HepG2 (cell line): Measurements from ENCODE around the gene B3GALT6. TPM values are rescaled to one million over a fixed set of nuclear protein-coding genes. Genes with fewer than 3 reads are reported as not detected.

ENCODE experiments used
- CHD4 ChIP-seq: fragments of 200-600 bp; sonication (generic); IDR thresholded peaks from 2 replicates; pipeline ENCODE4 v1.7.0; 2017; ENCODE audit warnings: mild to moderate bottlenecking, low read length, borderline replicate concordance
- ETV6 ChIP-seq: sonication (generic); formaldehyde crosslinking; conservative IDR thresholded peaks from 2 replicates; pipeline ENCODE4 v1.4.0; 2020; ENCODE audit warnings: missing genetic modification reagents
- GABPB1 ChIP-seq: IDR thresholded peaks from 2 replicates; pipeline ENCODE4 v1.6.1; 2016; ENCODE audit warnings: mild to moderate bottlenecking, missing genetic modification reagents, moderate library complexity, missing compliant biosample characterization
- HCFC1 ChIP-seq: fragments of 150-350 bp; IDR thresholded peaks from 2 replicates; pipeline ENCODE4 v1.6.1; 2014; ENCODE audit warnings: low read depth, low read length
- HIVEP1 ChIP-seq: sonication (generic); formaldehyde crosslinking; IDR thresholded peaks from 2 replicates; pipeline ENCODE4 v1.4.0; 2020; ENCODE audit warnings: mild to moderate bottlenecking, missing genetic modification reagents
- IRF2 ChIP-seq: IDR thresholded peaks from 2 replicates; pipeline ENCODE4 v1.6.1; 2018; ENCODE audit warnings: missing genetic modification reagents, missing compliant biosample characterization
- KLF6 ChIP-seq: IDR thresholded peaks from 2 replicates; pipeline ENCODE4 v1.8.0; 2016; ENCODE audit warnings: missing biosample characterization, missing genetic modification reagents
- MTA3 ChIP-seq: sonication (generic); formaldehyde crosslinking; IDR thresholded peaks from 2 replicates; pipeline ENCODE4 v1.4.0; 2020; ENCODE audit warnings: missing genetic modification reagents
- RBM39 ChIP-seq: fragments of 200-400 bp; formaldehyde crosslinking; IDR thresholded peaks from one replicate; pipeline ENCODE4 v1.6.1; 2018; ENCODE audit warnings: antibody characterized with exemption, mild to moderate bottlenecking, low read depth, low read length; ENCODE audit not compliant: poor library complexity, severe bottlenecking
- RCOR2 ChIP-seq: IDR thresholded peaks from 2 replicates; pipeline ENCODE4 v1.6.1; 2016; ENCODE audit warnings: missing biosample characterization, missing genetic modification reagents
- TSC22D2 ChIP-seq: sonication (generic); formaldehyde crosslinking; IDR thresholded peaks from 2 replicates; pipeline ENCODE4 v1.5.1; 2020; ENCODE audit warnings: missing genetic modification reagents, mild to moderate bottlenecking, borderline replicate concordance
- YEATS4 ChIP-seq: sonication (generic); formaldehyde crosslinking; IDR thresholded peaks from 2 replicates; pipeline ENCODE4 v1.4.0; 2020; ENCODE audit warnings: missing genetic modification reagents, borderline replicate concordance
- ZNF205 ChIP-seq: IDR thresholded peaks from 2 replicates; pipeline ENCODE4 v1.6.1; 2018; ENCODE audit warnings: missing biosample characterization, missing genetic modification reagents
- ZNF543 ChIP-seq: sonication (generic); formaldehyde crosslinking; IDR thresholded peaks from 2 replicates; pipeline ENCODE4 v1.4.0; 2020; ENCODE audit warnings: mild to moderate bottlenecking, missing genetic modification reagents
- ZNF629 ChIP-seq: sonication (generic); formaldehyde crosslinking; conservative IDR thresholded peaks from 2 replicates; pipeline ENCODE4 v1.5.0; 2020; ENCODE audit warnings: missing genetic modification reagents
- ZNF660 ChIP-seq: sonication (generic); formaldehyde crosslinking; IDR thresholded peaks from 2 replicates; pipeline ENCODE4 v1.5.1; 2020; ENCODE audit warnings: mild to moderate bottlenecking, low read depth, missing genetic modification reagents, borderline replicate concordance
- polyA plus RNA-seq, 8 experiments: library from polyadenylated mRNA; depleted of rRNA in 3 of 8; stranded (reverse) in 7 of 8; unstranded in 1 of 8; fragments of >200 nt; fragmentation: Illumina TruSeq in 4 of 8; extraction: Trizol in 4 of 8; gene quantifications; 2 replicates each; pipeline versions ENCODE4 v1.2.1 to v1.2.3, GENCODE V29; 2011 to 2016; ENCODE audit warnings: low read depth in 4 of 8, missing spikeins in 1 of 8, mixed read lengths in 1 of 8; ENCODE audit not compliant: insufficient read depth in 1 of 8
- total RNA-seq, 5 experiments: library from RNA; depleted of rRNA; stranded (reverse); fragments of >200 nt; fragmentation: Illumina TruSeq; extraction: Trizol; gene quantifications; 2 replicates each; pipeline ENCODE4 v1.2.3, GENCODE V29; 2016; ENCODE audit warnings: low read depth in 1 of 5
- TF ChIP-seq, protein P1 (sequence below): sonication (generic); formaldehyde crosslinking; IDR thresholded peaks from 2 replicates; pipeline ENCODE4 v1.4.0; 2020; ENCODE audit warnings: mild to moderate bottlenecking, missing genetic modification reagents, borderline replicate concordance
- TF ChIP-seq, protein P2 (sequence below): sonication (generic); IDR thresholded peaks from 2 replicates; pipeline ENCODE4 v1.6.1; 2016; ENCODE audit warnings: low read depth, borderline replicate concordance
- TF ChIP-seq, protein P3 (sequence below): sonication (generic); formaldehyde crosslinking; IDR thresholded peaks from 2 replicates; pipeline ENCODE4 v1.5.0; 2020; ENCODE audit warnings: missing genetic modification reagents
- TF ChIP-seq, protein P4 (sequence below): sonication (generic); formaldehyde crosslinking; IDR thresholded peaks from 2 replicates; pipeline ENCODE4 v1.4.0; 2020; ENCODE audit warnings: mild to moderate bottlenecking, missing genetic modification reagents
- TF ChIP-seq, protein P5 (sequence below): sonication (generic); formaldehyde crosslinking; IDR thresholded peaks from 2 replicates; pipeline ENCODE4 v1.4.0; 2020; ENCODE audit warnings: mild to moderate bottlenecking, low read depth, missing genetic modification reagents
- TF ChIP-seq, protein P6 (sequence below): sonication (generic); formaldehyde crosslinking; IDR thresholded peaks from 2 replicates; pipeline ENCODE4 v1.4.0; 2020; ENCODE audit warnings: missing genetic modification reagents, mild to moderate bottlenecking, borderline replicate concordance

Gene B3GALT6
- total and polyA plus RNA-seq, 2 of the 13 experiments (the other 11 are each of a cell fraction or from before 2014, with no cell fraction given), result 3.9 to 14.2 TPM

DNA sequence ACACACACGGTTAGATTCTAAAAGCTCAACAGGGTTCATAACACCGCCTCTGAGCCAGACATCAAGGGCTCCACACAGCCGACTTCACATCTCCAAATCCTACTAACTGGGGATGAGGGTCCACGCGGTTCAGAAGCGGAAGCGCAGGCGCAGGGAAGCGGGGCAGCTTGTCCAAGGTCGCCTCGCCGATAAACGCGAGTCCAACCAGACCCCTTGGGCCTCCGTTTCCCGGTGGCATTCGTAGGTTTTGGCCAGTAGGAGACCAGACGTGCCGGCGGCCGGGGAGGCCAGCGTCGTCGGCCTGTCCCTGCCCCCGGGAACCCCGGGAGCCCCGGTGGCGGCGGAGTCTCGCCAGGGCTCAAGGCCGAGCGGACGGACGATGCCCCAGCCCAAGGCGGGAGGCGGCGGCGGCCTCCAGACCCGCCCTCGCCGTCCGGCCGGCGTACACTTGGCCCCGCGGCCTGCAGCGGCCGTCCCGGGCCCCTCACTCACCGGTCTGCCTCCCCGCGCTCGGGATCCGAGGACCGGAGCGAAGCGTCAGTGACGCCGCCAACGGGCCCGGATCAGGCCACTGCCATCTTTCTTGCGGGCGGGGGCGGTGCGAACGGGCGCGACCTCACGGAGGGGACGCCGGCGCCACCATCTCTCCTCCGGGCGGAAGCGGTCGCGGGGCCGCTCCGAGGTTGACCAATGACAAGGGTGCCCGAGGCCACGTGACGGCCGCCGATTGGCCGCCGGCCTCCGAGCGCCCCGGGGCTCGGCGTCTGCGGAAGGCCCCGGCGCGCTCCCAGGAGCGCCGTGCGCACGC lies 433 bp upstream of the B3GALT6 start, which contains the start of gene SDF4 (continued):
- TF ChIP-seq, protein P1, sequence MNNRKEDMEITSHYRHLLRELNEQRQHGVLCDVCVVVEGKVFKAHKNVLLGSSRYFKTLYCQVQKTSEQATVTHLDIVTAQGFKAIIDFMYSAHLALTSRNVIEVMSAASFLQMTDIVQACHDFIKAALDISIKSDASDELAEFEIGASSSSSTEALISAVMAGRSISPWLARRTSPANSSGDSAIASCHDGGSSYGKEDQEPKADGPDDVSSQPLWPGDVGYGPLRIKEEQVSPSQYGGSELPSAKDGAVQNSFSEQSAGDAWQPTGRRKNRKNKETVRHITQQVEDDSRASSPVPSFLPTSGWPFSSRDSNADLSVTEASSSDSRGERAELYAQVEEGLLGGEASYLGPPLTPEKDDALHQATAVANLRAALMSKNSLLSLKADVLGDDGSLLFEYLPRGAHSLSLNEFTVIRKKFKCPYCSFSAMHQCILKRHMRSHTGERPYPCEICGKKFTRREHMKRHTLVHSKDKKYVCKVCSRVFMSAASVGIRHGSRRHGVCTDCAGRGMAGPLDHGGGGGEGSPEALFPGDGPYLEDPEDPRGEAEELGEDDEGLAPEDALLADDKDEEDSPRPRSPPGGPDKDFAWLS, result peak; percentile 44; the same call in 1 of the 2 replicates
- TF ChIP-seq GABPB1 (CRISPR knock-in tag) (peak; percentile 92), ZNF629 (CRISPR knock-in tag) (no peak), ZNF660 (CRISPR knock-in tag) (no peak), ZNF543 (CRISPR knock-in tag) (peak; percentile 56; the same call in 1 of the 2 replicates), RBM39 (peak; percentile 74), IRF2 (CRISPR knock-in tag) (0 out of 2 replicates have a peak, but pooled peaks have one; percentile 63), MTA3 (no peak), ETV6 (CRISPR knock-in tag) (no peak), HIVEP1 (CRISPR knock-in tag) (no peak), TSC22D2 (CRISPR knock-in tag) (peak; percentile 40; the same call in 1 of the 2 replicates), RCOR2 (no peak), ZNF205 (peak; percentile 59), CHD4 (no peak), KLF6 (CRISPR knock-in tag) (peak; percentile 41), HCFC1 (peak; percentile 83), YEATS4 (CRISPR knock-in tag) (peak; percentile 75)
- TF ChIP-seq, protein P2, sequence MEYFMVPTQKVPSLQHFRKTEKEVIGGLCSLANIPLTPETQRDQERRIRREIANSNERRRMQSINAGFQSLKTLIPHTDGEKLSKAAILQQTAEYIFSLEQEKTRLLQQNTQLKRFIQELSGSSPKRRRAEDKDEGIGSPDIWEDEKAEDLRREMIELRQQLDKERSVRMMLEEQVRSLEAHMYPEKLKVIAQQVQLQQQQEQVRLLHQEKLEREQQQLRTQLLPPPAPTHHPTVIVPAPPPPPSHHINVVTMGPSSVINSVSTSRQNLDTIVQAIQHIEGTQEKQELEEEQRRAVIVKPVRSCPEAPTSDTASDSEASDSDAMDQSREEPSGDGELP, result no peak
- TF ChIP-seq, protein P3, sequence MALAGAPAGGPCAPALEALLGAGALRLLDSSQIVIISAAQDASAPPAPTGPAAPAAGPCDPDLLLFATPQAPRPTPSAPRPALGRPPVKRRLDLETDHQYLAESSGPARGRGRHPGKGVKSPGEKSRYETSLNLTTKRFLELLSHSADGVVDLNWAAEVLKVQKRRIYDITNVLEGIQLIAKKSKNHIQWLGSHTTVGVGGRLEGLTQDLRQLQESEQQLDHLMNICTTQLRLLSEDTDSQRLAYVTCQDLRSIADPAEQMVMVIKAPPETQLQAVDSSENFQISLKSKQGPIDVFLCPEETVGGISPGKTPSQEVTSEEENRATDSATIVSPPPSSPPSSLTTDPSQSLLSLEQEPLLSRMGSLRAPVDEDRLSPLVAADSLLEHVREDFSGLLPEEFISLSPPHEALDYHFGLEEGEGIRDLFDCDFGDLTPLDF (CRISPR knock-in tag), result peak; percentile 57; the same call in 1 of the 2 replicates
- TF ChIP-seq, protein P4, sequence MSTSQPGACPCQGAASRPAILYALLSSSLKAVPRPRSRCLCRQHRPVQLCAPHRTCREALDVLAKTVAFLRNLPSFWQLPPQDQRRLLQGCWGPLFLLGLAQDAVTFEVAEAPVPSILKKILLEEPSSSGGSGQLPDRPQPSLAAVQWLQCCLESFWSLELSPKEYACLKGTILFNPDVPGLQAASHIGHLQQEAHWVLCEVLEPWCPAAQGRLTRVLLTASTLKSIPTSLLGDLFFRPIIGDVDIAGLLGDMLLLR (CRISPR knock-in tag), result peak; percentile 49; the same call in 1 of the 2 replicates
- TF ChIP-seq, protein P5, sequence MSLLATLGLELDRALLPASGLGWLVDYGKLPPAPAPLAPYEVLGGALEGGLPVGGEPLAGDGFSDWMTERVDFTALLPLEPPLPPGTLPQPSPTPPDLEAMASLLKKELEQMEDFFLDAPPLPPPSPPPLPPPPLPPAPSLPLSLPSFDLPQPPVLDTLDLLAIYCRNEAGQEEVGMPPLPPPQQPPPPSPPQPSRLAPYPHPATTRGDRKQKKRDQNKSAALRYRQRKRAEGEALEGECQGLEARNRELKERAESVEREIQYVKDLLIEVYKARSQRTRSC (CRISPR knock-in tag), result no peak
- TF ChIP-seq, protein P6, sequence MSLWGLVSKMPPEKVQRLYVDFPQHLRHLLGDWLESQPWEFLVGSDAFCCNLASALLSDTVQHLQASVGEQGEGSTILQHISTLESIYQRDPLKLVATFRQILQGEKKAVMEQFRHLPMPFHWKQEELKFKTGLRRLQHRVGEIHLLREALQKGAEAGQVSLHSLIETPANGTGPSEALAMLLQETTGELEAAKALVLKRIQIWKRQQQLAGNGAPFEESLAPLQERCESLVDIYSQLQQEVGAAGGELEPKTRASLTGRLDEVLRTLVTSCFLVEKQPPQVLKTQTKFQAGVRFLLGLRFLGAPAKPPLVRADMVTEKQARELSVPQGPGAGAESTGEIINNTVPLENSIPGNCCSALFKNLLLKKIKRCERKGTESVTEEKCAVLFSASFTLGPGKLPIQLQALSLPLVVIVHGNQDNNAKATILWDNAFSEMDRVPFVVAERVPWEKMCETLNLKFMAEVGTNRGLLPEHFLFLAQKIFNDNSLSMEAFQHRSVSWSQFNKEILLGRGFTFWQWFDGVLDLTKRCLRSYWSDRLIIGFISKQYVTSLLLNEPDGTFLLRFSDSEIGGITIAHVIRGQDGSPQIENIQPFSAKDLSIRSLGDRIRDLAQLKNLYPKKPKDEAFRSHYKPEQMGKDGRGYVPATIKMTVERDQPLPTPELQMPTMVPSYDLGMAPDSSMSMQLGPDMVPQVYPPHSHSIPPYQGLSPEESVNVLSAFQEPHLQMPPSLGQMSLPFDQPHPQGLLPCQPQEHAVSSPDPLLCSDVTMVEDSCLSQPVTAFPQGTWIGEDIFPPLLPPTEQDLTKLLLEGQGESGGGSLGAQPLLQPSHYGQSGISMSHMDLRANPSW (CRISPR knock-in tag), result peak; percentile 82; the same call in 1 of the 2 replicates
